ENCODE measurements around the gene BIN2. TPM values are rescaled to one million over a fixed set of nuclear protein-coding genes. Genes with fewer than 3 reads are reported as not detected.

The BIN2 gene
- total and polyA plus RNA-seq, 4 donors, result 5.6 to 8.4 (median 6.6) TPM

DNA sequence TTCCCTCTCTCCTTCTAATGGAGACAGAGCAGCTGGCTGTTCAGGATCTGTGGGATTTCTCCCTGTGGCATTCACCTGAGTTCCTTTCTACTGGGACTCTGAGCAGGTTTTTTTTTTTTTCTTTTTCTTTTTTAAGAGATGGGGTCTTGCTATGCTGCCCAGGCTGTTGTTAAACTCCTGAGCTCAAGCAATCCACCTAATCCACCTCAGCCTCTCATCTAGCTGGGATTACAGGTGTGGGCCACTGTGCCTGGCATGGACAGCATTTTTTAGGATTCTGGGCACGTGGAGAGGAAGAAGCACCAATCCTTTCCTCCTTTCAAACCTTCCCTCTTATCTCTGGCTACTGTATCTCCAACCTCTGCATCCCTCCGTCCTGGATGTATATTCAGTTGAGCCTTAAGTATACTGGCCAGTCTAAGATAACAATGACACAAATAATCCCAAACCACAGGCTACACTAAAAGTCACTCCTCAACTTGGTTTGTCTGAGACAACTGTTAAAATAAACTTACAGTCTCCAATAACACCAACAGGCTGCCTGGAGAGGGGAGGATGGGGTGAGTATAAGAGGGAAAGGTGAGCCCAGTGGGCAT is 38.9 kb upstream of the BIN2 start:
- H3K27ac ChIP-seq (ENCODE audit: low read depth, low read length), result peak overlapping the region; percentile 64
- H3K4me1 ChIP-seq (ENCODE audit: control insufficient read depth, insufficient read depth, low read length), result peaks cover 12% of the 10 kb centered on the region
- H3K9me3 ChIP-seq (ENCODE audit: control insufficient read depth, insufficient read depth, low read length), result no peaks in the 10 kb centered on the region
- H3K4me3 ChIP-seq (ENCODE audit: low read depth, low read length), result no peak overlapping the region
- no peaks in the 10 kb centered on the region for H3K27me3 ChIP-seq (ENCODE audit: control insufficient read depth, insufficient read depth, low read length)
- DNase-seq (ENCODE audit: low read depth in 4 of 6, low spot score in 6 of 6), result no peak
- 90% methylated on average over 2 of the region's 2 CpGs for WGBS (ENCODE audit: insufficient coverage)
- no peaks in the 10 kb centered on the region for H3K36me3 ChIP-seq (ENCODE audit: control insufficient read depth, insufficient read depth, low read length)

DNA sequence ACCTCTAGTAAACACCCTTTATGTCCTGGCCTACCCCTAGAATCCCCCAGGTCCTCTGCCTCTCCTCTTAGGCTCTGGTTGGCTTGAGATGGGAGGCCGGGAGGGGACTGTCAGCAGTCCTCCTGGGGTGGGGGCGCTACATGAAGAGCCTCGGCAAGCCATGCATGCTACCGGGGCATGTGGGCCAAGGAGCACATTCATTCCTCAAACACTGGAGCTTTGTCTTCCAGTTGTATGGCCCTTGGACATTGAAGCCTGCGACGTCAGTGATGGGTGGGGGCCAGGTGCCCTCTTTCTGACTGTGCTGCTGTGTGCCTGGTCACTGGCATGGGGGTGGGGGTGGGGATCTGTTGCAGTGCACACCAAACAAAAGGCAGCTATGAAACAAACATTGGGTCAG is 38.3 kb upstream of the BIN2 start:
- H3K9me3 ChIP-seq (ENCODE audit: control insufficient read depth, insufficient read depth, low read length), result no peaks in the 10 kb centered on the region
- 29% methylated on average over 4 of the region's 6 CpGs for WGBS (ENCODE audit: insufficient coverage)
- no peaks in the 10 kb centered on the region for H3K27me3 ChIP-seq (ENCODE audit: control insufficient read depth, insufficient read depth, low read length)
- peak overlapping the region; percentile 57 for H3K27ac ChIP-seq (ENCODE audit: low read depth, low read length)
- H3K4me1 ChIP-seq (ENCODE audit: control insufficient read depth, insufficient read depth, low read length), result peaks cover 12% of the 10 kb centered on the region
- H3K4me3 ChIP-seq (ENCODE audit: low read depth, low read length), result no peak overlapping the region
- H3K36me3 ChIP-seq (ENCODE audit: control insufficient read depth, insufficient read depth, low read length), result no peaks in the 10 kb centered on the region
- peak in 1 of 6 donors; percentile 55 for DNase-seq (ENCODE audit: low read depth in 4 of 6, low spot score in 6 of 6)

DNA sequence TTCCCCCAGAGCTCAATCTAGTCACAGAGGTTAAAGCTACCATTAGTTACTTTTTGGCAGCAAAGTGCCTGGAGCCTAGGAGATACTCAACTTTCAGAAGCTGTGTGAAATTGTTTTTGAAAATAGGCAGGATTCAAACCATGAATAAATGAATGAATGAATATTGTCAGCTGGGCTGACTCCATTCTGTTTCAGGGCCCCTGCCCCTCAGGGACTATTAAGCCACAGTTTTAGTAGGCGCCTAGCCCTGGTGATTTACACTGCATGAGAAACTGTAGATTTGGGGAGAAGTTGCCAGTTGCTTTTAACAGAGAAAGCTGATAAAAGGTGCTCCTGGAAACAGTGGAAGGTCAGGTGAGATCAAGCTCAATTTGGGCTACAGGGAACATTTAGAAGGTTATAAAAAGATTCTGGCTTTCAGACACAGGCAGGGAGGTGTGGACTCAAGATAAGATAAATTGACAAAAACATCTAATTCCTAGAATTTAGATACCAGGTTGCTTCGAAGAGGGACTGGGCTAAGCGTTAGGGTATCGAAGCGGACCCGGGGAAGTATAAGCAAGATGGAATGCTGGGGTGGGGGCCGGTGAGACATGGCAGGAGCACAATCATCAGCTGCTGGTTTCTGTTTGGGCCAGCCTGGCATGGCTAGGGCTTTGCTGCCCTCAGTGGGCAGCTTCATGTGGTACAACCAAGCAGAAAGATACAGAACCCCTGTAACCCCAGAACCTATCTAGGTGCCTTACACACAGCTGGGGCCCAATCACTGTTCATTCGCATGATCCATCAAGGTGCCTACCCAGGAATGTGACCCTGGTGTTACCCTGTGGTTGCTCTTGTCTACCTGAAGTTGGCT is 37.4 kb upstream of the BIN2 start:
- H3K36me3 ChIP-seq (ENCODE audit: control insufficient read depth, insufficient read depth, low read length), result no peaks in the 10 kb centered on the region
- H3K9me3 ChIP-seq (ENCODE audit: control insufficient read depth, insufficient read depth, low read length), result no peaks in the 10 kb centered on the region
- WGBS (ENCODE audit: insufficient coverage), result 89% methylated on average over 5 of the region's 8 CpGs
- DNase-seq (ENCODE audit: low read depth in 4 of 6, low spot score in 6 of 6), result no peak
- peak overlapping the region; percentile 57 for H3K27ac ChIP-seq (ENCODE audit: low read depth, low read length)
- H3K27me3 ChIP-seq (ENCODE audit: control insufficient read depth, insufficient read depth, low read length), result no peaks in the 10 kb centered on the region
- H3K4me3 ChIP-seq (ENCODE audit: low read depth, low read length), result no peak overlapping the region
- H3K4me1 ChIP-seq (ENCODE audit: control insufficient read depth, insufficient read depth, low read length), result peaks cover 12% of the 10 kb centered on the region

DNA sequence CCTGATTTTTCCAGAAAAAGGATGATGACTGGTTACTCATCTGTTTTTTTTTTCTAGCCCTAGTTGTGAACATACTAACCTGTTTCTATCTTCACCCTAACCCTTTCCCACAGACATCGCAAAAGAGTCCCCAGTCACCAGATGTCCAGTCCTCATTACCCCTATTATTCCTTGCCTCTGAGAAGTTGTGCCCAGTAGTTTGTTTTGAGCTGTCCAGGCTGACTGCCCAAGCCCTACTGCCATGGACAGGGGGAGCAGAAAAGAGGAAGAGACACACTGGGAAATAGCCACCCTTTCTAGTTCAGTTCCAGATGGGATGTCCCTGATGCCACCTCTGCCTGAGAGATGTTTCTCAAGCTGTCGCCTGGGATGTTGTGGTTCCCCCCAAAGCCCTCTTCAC is 36.3 kb upstream of the BIN2 start:
- no peak overlapping the region for H3K4me3 ChIP-seq (ENCODE audit: low read depth, low read length)
- no CpG with 5 or more reads among the region's 2 CpGs for WGBS (ENCODE audit: insufficient coverage)
- no peaks in the 10 kb centered on the region for H3K27me3 ChIP-seq (ENCODE audit: control insufficient read depth, insufficient read depth, low read length)
- H3K4me1 ChIP-seq (ENCODE audit: control insufficient read depth, insufficient read depth, low read length), result peaks cover 12% of the 10 kb centered on the region
- no peak overlapping the region for H3K27ac ChIP-seq (ENCODE audit: low read depth, low read length)
- H3K9me3 ChIP-seq (ENCODE audit: control insufficient read depth, insufficient read depth, low read length), result no peaks in the 10 kb centered on the region
- H3K36me3 ChIP-seq (ENCODE audit: control insufficient read depth, insufficient read depth, low read length), result no peaks in the 10 kb centered on the region
- no peak for DNase-seq (ENCODE audit: low read depth in 4 of 6, low spot score in 6 of 6)

DNA sequence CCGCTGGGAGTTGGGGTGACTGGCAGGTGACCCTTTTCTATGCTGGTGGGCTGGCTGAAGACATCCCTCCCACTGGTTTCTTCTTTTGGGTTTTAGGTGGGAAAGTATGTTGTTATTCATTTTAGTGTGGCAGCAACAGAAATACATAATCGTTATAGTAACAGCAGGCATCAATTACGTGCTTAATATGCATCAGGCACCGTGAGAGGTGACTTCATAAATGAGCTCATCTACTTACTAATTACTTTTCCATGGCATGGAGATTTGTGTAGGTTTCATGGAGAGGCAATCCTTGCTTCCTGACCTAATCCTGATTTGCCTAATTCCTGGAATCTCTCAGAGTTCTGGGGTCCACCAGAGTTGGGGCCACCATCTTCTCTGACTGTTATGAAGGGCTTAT is 35.9 kb upstream of the BIN2 start:
- 67% methylated on average over 1 of the region's 4 CpGs for WGBS (ENCODE audit: insufficient coverage)
- Histone ChIP-seq H3K27me3 (ENCODE audit: control insufficient read depth, insufficient read depth, low read length) (no peaks in the 10 kb centered on the region), H3K9me3 (ENCODE audit: control insufficient read depth, insufficient read depth, low read length) (no peaks in the 10 kb centered on the region), H3K4me1 (ENCODE audit: control insufficient read depth, insufficient read depth, low read length) (peaks cover 12% of the 10 kb centered on the region), H3K4me3 (ENCODE audit: low read depth, low read length) (no peak overlapping the region), H3K27ac (ENCODE audit: low read depth, low read length) (no peak overlapping the region), H3K36me3 (ENCODE audit: control insufficient read depth, insufficient read depth, low read length) (no peaks in the 10 kb centered on the region)
- DNase-seq (ENCODE audit: low read depth in 4 of 6, low spot score in 6 of 6), result peak in 1 of 6 donors; percentile 34

DNA sequence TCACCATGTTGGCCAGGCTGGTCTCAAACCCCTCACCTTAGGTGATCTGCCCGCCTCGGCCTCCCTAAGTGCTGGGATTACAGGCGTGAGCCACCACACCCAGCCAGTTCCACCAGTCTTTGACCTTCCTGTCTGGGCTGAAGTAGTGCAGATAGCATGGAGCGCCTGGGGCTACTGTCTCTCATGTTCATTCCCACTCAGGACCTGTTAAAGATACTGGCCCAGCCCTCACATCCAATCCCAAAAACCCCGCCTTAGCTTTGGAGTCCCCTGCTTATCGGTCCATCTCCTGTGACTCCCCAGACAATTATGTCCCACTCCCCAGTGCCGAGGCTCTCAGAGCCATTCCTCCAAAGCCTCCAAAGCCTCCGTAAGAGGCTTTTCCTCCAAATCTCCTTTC is 34.5 kb upstream of the BIN2 start:
- H3K27ac ChIP-seq (ENCODE audit: low read depth, low read length), result no peak overlapping the region
- WGBS (ENCODE audit: insufficient coverage), result 92% methylated on average over 7 of the region's 8 CpGs
- no peaks in the 10 kb centered on the region for H3K9me3 ChIP-seq (ENCODE audit: control insufficient read depth, insufficient read depth, low read length)
- no peak for DNase-seq (ENCODE audit: low read depth in 4 of 6, low spot score in 6 of 6)
- H3K27me3 ChIP-seq (ENCODE audit: control insufficient read depth, insufficient read depth, low read length), result no peaks in the 10 kb centered on the region
- peaks cover 8% of the 10 kb centered on the region for H3K4me1 ChIP-seq (ENCODE audit: control insufficient read depth, insufficient read depth, low read length)
- H3K4me3 ChIP-seq (ENCODE audit: low read depth, low read length), result no peak overlapping the region
- H3K36me3 ChIP-seq (ENCODE audit: control insufficient read depth, insufficient read depth, low read length), result no peaks in the 10 kb centered on the region

DNA sequence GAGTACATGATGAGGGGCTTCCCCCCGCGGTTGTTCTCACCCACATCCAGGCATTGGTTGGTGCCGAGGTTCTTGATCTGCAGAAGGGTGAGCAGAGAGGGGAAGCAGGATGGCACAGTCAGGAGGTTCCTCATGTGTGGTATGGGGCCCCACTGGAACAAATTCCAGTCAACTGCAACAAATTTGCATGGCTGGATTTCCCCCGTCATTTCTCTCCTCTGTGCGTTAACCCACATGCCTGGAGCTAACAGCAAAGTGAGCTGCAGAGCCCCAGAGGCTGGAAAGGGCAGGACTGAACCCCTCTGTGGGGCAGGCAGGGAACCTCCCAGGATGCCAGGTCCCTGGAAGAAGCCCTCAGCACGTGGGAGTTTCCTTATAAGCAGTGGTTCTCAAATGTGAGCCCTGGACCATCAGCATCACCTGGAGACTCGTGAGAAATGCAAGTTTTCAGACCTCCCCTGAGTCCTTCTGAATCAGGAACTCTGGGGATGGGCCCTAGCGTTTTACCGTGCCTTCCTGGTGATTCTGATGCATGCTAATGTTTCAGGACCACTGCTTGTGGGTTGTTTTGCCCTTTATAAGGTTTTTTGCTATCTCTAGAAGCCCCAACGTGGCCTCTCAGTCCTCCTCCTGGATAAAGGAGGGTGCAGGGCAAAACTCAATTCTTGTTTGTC is 33.5 kb upstream of the BIN2 start:
- Histone ChIP-seq H3K27ac (ENCODE audit: low read depth, low read length) (no peak overlapping the region), H3K36me3 (ENCODE audit: control insufficient read depth, insufficient read depth, low read length) (no peaks in the 10 kb centered on the region), H3K27me3 (ENCODE audit: control insufficient read depth, insufficient read depth, low read length) (no peaks in the 10 kb centered on the region), H3K4me1 (ENCODE audit: control insufficient read depth, insufficient read depth, low read length) (peaks cover 7% of the 10 kb centered on the region), H3K9me3 (ENCODE audit: control insufficient read depth, insufficient read depth, low read length) (no peaks in the 10 kb centered on the region), H3K4me3 (ENCODE audit: low read depth, low read length) (no peak overlapping the region)
- WGBS (ENCODE audit: insufficient coverage), result 89% methylated on average over 8 of the region's 10 CpGs
- DNase-seq (ENCODE audit: low read depth in 4 of 6, low spot score in 6 of 6), result no peak

DNA sequence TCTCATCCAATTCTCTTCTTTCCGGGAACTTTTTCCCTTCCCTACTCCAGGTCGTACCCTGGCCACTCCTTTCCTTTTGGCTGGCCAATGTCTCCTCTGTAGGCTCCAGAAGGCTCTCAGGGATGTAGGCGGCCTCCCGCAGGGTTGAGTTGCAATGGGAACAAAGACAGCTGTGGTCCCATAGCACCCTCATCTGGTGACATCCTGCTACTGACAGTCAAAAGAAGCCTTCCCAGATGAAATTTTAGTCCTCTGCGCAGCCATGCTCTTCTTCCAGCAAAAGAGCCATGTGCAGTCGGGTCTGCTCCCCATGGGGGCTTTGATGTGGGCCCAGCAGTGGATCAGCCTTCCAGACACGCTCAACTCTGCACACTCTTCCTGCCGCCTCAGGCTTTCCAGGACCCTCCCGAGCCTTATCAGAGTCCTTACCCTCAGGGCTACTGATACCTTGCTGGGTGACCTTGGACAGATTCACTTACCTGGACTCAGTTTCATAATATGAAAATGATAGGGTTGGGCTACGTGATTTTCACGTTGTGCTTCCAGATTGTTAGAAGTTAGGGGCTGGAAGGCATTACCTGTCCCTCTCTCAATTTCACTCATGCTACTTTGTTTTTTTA is 28.0 kb upstream of the BIN2 start:
- Histone ChIP-seq H3K27me3 (ENCODE audit: control insufficient read depth, insufficient read depth, low read length) (no peaks in the 10 kb centered on the region), H3K4me1 (ENCODE audit: control insufficient read depth, insufficient read depth, low read length) (peaks cover 4% of the 10 kb centered on the region), H3K9me3 (ENCODE audit: control insufficient read depth, insufficient read depth, low read length) (no peaks in the 10 kb centered on the region), H3K27ac (ENCODE audit: low read depth, low read length) (no peak overlapping the region), H3K4me3 (ENCODE audit: low read depth, low read length) (no peak overlapping the region), H3K36me3 (ENCODE audit: control insufficient read depth, insufficient read depth, low read length) (no peaks in the 10 kb centered on the region)
- WGBS (ENCODE audit: insufficient coverage), result 19% methylated on average over 7 of the region's 11 CpGs
- peak in 4 of 6 donors; percentile 20 to 69 (median 43) for DNase-seq (ENCODE audit: low read depth in 4 of 6, low spot score in 6 of 6)

DNA sequence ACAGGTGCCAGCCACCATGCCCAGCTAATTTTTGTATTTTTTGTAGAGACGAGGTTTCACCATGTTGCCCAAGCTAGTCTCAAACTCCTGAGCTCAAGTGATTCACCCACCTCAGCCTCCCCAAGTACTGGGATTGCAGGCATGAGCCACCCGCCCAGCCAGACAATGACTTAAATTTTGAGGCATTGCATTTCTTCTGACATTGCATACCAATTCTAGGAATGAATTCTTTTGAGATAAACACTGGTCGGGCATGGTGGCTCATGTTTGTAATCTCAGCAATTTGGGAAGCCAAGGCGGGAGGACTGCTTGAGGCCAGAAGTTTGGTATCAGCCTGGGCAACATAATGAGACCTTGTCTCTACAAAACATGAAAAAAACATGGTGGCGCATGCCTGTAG is 25.1 kb upstream of the BIN2 start:
- H3K4me3 ChIP-seq (ENCODE audit: low read depth, low read length), result no peak overlapping the region
- WGBS (ENCODE audit: insufficient coverage), result 94% methylated on average over 4 of the region's 5 CpGs
- H3K4me1 ChIP-seq (ENCODE audit: control insufficient read depth, insufficient read depth, low read length), result peaks cover 4% of the 10 kb centered on the region
- no peak for DNase-seq (ENCODE audit: low read depth in 4 of 6, low spot score in 6 of 6)
- no peaks in the 10 kb centered on the region for H3K36me3 ChIP-seq (ENCODE audit: control insufficient read depth, insufficient read depth, low read length)
- H3K27me3 ChIP-seq (ENCODE audit: control insufficient read depth, insufficient read depth, low read length), result no peaks in the 10 kb centered on the region
- H3K27ac ChIP-seq (ENCODE audit: low read depth, low read length), result no peak overlapping the region
- H3K9me3 ChIP-seq (ENCODE audit: control insufficient read depth, insufficient read depth, low read length), result no peaks in the 10 kb centered on the region

Data from spinal cord (tissue), 10 donors.